GM20000 (cell line): ENCODE data around the gene SHC3.

Experiments used
- DNase-seq: peaks from one replicate; pipeline ENCODE4 v3.0.0; 2012; ENCODE audit warnings: low spot score
- CTCF ChIP-seq: IDR thresholded peaks from 2 replicates; pipeline ENCODE4 v1.5.1; 2012; ENCODE audit warnings: mild to moderate bottlenecking, control low read depth; ENCODE audit errors: extremely low read depth, missing control alignments

Gene SHC3

GRCh38 chr9:89089176-89089575 is 89.4 kb downstream of the SHC3 start:
- no peak for DNase-seq
- TF ChIP-seq CTCF, result no peak

- TF ChIP-seq CTCF, result no peak
- DNase-seq, result no peak
These were observed 95.0 kb downstream of the SHC3 start for GRCh38 chr9:89083626-89084025.

DNA sequence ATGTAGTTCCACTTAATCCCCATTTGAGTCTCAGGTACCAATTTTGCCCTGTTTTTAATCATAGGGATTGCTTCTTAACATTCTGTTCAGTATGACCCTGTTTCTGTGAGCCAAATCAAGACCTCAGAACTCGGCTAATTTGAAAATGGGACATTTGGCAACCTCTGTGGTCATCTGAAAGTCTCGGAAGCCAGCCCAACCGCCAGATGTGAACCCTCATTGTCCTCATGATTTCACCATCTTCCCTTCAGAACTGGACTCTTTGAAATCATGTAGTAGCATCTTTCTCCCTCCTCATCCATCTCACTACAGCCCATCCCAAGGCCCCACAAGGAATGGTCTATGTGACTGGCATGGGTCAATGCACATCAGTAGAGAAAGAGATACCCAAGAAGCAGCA is 98.4 kb downstream of the SHC3 start:
- DNase-seq, result no peak
- no peak for TF ChIP-seq CTCF

GRCh38 chr9:89079391-89079790 is 99.2 kb downstream of the SHC3 start:
- DNase-seq, result no peak
- no peak for TF ChIP-seq CTCF

DNA sequence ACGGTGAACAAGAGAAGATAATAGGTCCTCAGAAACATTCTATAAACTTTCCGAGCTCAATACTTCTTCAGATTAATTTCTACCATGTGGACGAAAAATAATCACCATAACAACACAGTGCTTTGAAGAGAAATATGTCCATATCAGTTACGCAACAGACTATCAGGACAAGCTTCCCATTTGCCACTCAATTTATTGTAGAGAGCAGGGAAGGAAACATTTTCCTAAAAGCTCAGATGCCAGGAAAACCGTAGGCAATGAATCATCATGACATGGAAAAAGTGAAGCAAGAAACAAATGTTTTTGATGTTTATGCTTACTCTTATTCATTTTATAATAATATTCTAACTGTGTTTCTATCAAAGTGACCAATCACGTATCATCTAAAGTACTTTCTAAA is 99.8 kb downstream of the SHC3 start:
- TF ChIP-seq CTCF, result no peak
- DNase-seq, result no peak

GRCh38 chr9:89078421-89078820 is 100.2 kb downstream of the SHC3 start:
- DNase-seq, result no peak
- TF ChIP-seq CTCF, result no peak

- DNase-seq, result peak; percentile 39
- no peak for TF ChIP-seq CTCF
These were observed 101.1 kb downstream of the SHC3 start for GRCh38 chr9:89077519-89077918.
